ENCODE results near the gene CHMP1B.

CHMP1B gene

GRCh38 chr18:11826836-11827235, 24.4 kb upstream of the CHMP1B start:
- Histone ChIP-seq H3K36me3 (ENCODE audit: insufficient read depth, low read length) (no peaks in the 10 kb centered on the region), H3K9me3 (ENCODE audit: low read depth, low read length) (no peaks in the 10 kb centered on the region), H3K4me3 (no peak overlapping the region), H3K27ac (no peak overlapping the region), H3K9ac (ENCODE audit: insufficient read length) (no peak overlapping the region)
- TF ChIP-seq EZH2 (IDR thresholded peaks at IDR 0.05): no peak
- no peak for TF ChIP-seq FOXP2 (optimal IDR thresholded peaks at IDR 0.05; ENCODE audit: control extremely low read depth, extremely low read length, insufficient read depth)
- TF ChIP-seq POLR2AphosphoS5 (IDR thresholded peaks at IDR 0.05; ENCODE audit: borderline replicate concordance, low read depth, low read length): no peak
- DNase-seq (ENCODE audit: low read depth, low spot score): no peak

DNA sequence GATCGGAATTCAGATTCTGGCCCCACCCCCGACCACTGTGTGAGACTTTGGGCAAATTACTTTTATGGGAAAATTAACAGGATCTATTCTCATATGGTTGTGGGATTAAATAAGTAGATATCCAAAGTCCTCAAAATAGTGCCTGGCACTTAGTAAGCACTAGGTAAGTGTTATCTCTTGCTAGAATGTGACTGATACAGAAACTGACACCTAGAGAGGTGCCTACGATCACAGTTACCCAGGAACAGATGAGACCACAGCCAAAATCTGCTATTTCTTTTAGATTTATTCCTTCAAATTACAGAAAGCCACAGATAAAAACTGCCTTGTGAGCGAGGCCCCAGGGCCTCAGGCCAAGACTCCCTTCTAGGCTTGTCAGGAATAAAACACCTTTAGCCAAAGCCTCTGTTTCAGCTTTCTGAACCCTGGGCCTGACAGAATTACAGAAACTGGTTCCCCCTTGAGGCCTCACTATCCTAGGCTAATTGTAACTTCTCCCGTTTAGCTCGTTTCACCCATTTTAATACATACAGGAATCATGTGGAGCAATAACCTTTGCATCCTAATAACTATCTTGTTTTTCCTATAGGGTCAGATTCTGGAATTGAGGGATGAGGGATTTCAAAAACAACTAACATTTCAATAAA, 22.3 kb upstream of the CHMP1B start:
- Histone ChIP-seq H3K9ac (ENCODE audit: insufficient read length) (peak overlapping the region; percentile 37), H3K27ac (no peak overlapping the region), H3K4me3 (no peak overlapping the region), H3K36me3 (ENCODE audit: insufficient read depth, low read length) (no peaks in the 10 kb centered on the region), H3K9me3 (ENCODE audit: low read depth, low read length) (no peaks in the 10 kb centered on the region)
- TF ChIP-seq FOXP2 (optimal IDR thresholded peaks at IDR 0.05; ENCODE audit: control extremely low read depth, extremely low read length, insufficient read depth): no peak
- no peak for TF ChIP-seq POLR2AphosphoS5 (IDR thresholded peaks at IDR 0.05; ENCODE audit: borderline replicate concordance, low read depth, low read length)
- TF ChIP-seq EZH2 (IDR thresholded peaks at IDR 0.05): no peak
- DNase-seq (ENCODE audit: low read depth, low spot score): no peak

DNA sequence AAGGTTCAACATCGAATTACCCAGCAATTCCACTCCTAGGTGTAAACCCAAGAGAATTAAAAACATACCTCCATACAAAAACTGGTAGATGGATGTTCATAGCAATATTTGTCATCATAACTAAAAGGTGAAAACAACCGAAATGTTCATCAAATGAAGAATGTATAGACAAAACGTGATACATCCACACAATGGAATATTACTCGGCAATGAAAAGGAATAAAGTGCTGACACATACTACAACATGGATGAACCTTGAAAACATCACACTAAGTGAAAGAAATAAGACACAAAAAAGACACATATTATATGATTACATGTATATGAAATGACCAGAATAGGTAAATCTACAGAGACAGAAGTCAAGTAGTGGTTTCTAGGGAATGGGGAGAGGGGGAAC, 20.6 kb upstream of the CHMP1B start:
- no peak for TF ChIP-seq EZH2 (IDR thresholded peaks at IDR 0.05)
- no peak for TF ChIP-seq FOXP2 (optimal IDR thresholded peaks at IDR 0.05; ENCODE audit: control extremely low read depth, extremely low read length, insufficient read depth)
- TF ChIP-seq POLR2AphosphoS5 (IDR thresholded peaks at IDR 0.05; ENCODE audit: borderline replicate concordance, low read depth, low read length): no peak
- H3K4me3 ChIP-seq: no peak overlapping the region
- no peaks in the 10 kb centered on the region for H3K36me3 ChIP-seq (ENCODE audit: insufficient read depth, low read length)
- no peaks in the 10 kb centered on the region for H3K9me3 ChIP-seq (ENCODE audit: low read depth, low read length)
- H3K9ac ChIP-seq (ENCODE audit: insufficient read length): no peak overlapping the region
- no peak for DNase-seq (ENCODE audit: low read depth, low spot score)
- H3K27ac ChIP-seq: no peak overlapping the region

- TF ChIP-seq POLR2AphosphoS5 (IDR thresholded peaks at IDR 0.05; ENCODE audit: borderline replicate concordance, low read depth, low read length) (no peak), FOXP2 (optimal IDR thresholded peaks at IDR 0.05; ENCODE audit: control extremely low read depth, extremely low read length, insufficient read depth) (no peak), EZH2 (IDR thresholded peaks at IDR 0.05) (no peak)
- Histone ChIP-seq H3K27ac (no peak overlapping the region), H3K9me3 (ENCODE audit: low read depth, low read length) (no peaks in the 10 kb centered on the region), H3K9ac (ENCODE audit: insufficient read length) (no peak overlapping the region), H3K36me3 (ENCODE audit: insufficient read depth, low read length) (no peaks in the 10 kb centered on the region), H3K4me3 (no peak overlapping the region)
- DNase-seq (ENCODE audit: low read depth, low spot score): no peak
Observed at GRCh38 chr18:11831921-11832320, 19.3 kb upstream of the CHMP1B start.

- TF ChIP-seq FOXP2 (optimal IDR thresholded peaks at IDR 0.05; ENCODE audit: control extremely low read depth, extremely low read length, insufficient read depth) (no peak), EZH2 (IDR thresholded peaks at IDR 0.05) (no peak), POLR2AphosphoS5 (IDR thresholded peaks at IDR 0.05; ENCODE audit: borderline replicate concordance, low read depth, low read length) (no peak)
- no peak overlapping the region for H3K4me3 ChIP-seq
- no peak for DNase-seq (ENCODE audit: low read depth, low spot score)
Observed at GRCh38 chr18:11834772-11835171, 16.4 kb upstream of the CHMP1B start.

GRCh38 chr18:11839556-11839955, 11.7 kb upstream of the CHMP1B start:
- no peak for DNase-seq (ENCODE audit: low read depth, low spot score)
- no peaks in the 10 kb centered on the region for H3K36me3 ChIP-seq (ENCODE audit: insufficient read depth, low read length)
- H3K9me3 ChIP-seq (ENCODE audit: low read depth, low read length): no peaks in the 10 kb centered on the region
- TF ChIP-seq EZH2 (IDR thresholded peaks at IDR 0.05) (no peak), FOXP2 (optimal IDR thresholded peaks at IDR 0.05; ENCODE audit: control extremely low read depth, extremely low read length, insufficient read depth) (no peak), POLR2AphosphoS5 (IDR thresholded peaks at IDR 0.05; ENCODE audit: borderline replicate concordance, low read depth, low read length) (no peak)
- no peak overlapping the region for H3K27ac ChIP-seq
- no peak overlapping the region for H3K4me3 ChIP-seq
- no peak overlapping the region for H3K9ac ChIP-seq (ENCODE audit: insufficient read length)

More at GRCh38 chr18:11834772-11835171, 16.4 kb upstream of the CHMP1B start:
- no peaks in the 10 kb centered on the region for H3K36me3 ChIP-seq (ENCODE audit: insufficient read depth, low read length)
- H3K27ac ChIP-seq: no peak overlapping the region
- no peaks in the 10 kb centered on the region for H3K9me3 ChIP-seq (ENCODE audit: low read depth, low read length)
- H3K9ac ChIP-seq (ENCODE audit: insufficient read length): no peak overlapping the region

DNA sequence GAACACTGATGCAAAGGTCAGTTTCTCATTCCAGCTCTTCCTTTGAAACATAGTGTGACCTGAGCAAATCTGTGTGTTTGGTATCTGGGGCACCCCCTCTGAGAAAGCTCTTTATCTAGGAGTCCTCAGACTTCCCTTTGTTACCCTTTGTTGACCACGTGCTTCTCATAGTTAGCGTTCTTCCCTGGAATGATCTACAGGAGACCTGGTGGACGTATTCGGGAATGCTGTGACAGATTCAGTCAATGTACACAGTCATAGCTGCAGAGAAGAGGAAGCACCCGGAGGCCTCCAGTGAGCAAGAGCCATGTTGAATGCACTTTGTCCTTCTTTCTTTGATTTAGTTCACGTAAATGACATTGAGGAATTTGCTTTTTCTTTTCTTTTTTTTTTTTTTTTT, 10.7 kb upstream of the CHMP1B start:
- no peak for DNase-seq (ENCODE audit: low read depth, low spot score)
- Histone ChIP-seq H3K36me3 (ENCODE audit: insufficient read depth, low read length) (no peaks in the 10 kb centered on the region), H3K4me3 (no peak overlapping the region), H3K9me3 (ENCODE audit: low read depth, low read length) (no peaks in the 10 kb centered on the region), H3K27ac (no peak overlapping the region), H3K9ac (ENCODE audit: insufficient read length) (no peak overlapping the region)
- TF ChIP-seq FOXP2 (optimal IDR thresholded peaks at IDR 0.05; ENCODE audit: control extremely low read depth, extremely low read length, insufficient read depth) (no peak), POLR2AphosphoS5 (IDR thresholded peaks at IDR 0.05; ENCODE audit: borderline replicate concordance, low read depth, low read length) (no peak), EZH2 (IDR thresholded peaks at IDR 0.05) (no peak)

DNA sequence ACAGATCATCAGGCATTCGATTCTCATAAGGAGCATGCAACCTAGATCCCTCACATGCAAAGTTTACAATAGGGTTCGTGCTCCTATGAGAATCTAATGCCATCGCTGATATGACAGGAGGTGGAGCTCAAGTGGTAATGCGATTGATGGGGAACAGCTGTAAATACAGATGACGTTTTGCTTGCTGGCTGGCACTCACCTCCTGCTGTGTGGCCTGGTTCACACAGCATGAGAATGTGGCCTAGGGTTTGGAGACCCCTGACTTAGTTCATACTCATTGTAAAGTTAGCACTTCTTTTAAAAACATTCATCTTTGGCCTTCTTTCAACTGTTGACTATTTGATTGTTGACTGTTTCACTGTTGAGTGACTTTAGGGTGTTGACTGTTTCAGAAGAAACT, 8.7 kb upstream of the CHMP1B start:
- H3K36me3 ChIP-seq (ENCODE audit: insufficient read depth, low read length): no peaks in the 10 kb centered on the region
- no peak overlapping the region for H3K9ac ChIP-seq (ENCODE audit: insufficient read length)
- no peak for DNase-seq (ENCODE audit: low read depth, low spot score)
- TF ChIP-seq EZH2 (IDR thresholded peaks at IDR 0.05) (no peak), POLR2AphosphoS5 (IDR thresholded peaks at IDR 0.05; ENCODE audit: borderline replicate concordance, low read depth, low read length) (no peak), FOXP2 (optimal IDR thresholded peaks at IDR 0.05; ENCODE audit: control extremely low read depth, extremely low read length, insufficient read depth) (no peak)
- H3K4me3 ChIP-seq: no peak overlapping the region
- no peaks in the 10 kb centered on the region for H3K9me3 ChIP-seq (ENCODE audit: low read depth, low read length)
- H3K27ac ChIP-seq: no peak overlapping the region

DNA sequence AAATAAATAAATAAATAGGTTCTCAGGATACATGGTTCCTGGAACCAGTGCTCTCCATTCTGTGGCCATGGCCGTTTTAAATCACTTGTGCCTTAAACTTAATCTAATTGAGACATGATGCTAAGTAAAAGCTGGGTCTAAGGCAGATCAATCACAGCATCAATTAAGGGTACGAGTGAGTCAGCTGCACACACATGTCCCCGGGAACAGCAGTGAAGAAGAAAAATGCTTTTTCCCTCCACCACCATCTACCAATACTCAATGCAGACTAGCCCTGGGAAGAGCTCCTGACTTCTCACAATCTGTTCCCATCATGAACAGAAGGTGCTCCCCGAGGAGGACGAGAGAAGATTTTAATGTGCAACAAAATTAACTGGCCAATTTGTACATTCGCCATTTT, 6.8 kb upstream of the CHMP1B start:
- TF ChIP-seq EZH2 (IDR thresholded peaks at IDR 0.05) (no peak), FOXP2 (optimal IDR thresholded peaks at IDR 0.05; ENCODE audit: control extremely low read depth, extremely low read length, insufficient read depth) (no peak), POLR2AphosphoS5 (IDR thresholded peaks at IDR 0.05; ENCODE audit: borderline replicate concordance, low read depth, low read length) (no peak)
- H3K36me3 ChIP-seq (ENCODE audit: insufficient read depth, low read length): no peaks in the 10 kb centered on the region
- no peak for DNase-seq (ENCODE audit: low read depth, low spot score)
- H3K9ac ChIP-seq (ENCODE audit: insufficient read length): no peak overlapping the region
- no peak overlapping the region for H3K27ac ChIP-seq
- no peaks in the 10 kb centered on the region for H3K9me3 ChIP-seq (ENCODE audit: low read depth, low read length)
- H3K4me3 ChIP-seq: no peak overlapping the region

Data from SK-N-MC (cell line).